Endodermal cell (in vitro differentiated cells): Measurements from ENCODE around the gene CAPZB. TPM values are rescaled to one million over a fixed set of nuclear protein-coding genes. Genes with fewer than 3 reads are reported as not detected.

Experiments used
- DNase-seq: peaks from one replicate; pipeline ENCODE4 v3.0.0-alpha.2; 2017
- H3K27ac ChIP-seq: 2 replicates; pipeline ENCODE4 v1.5.1; 2013; ENCODE audit warnings: mild to moderate bottlenecking, low read depth, low read length, moderate library complexity
- H3K27me3 ChIP-seq: 2 replicates; pipeline ENCODE4 v1.6.1; 2013; ENCODE audit warnings: mild to moderate bottlenecking, low read length, moderate library complexity; ENCODE audit not compliant: insufficient read depth, control insufficient read depth, poor library complexity, severe bottlenecking
- H3K36me3 ChIP-seq: 2 replicates; pipeline ENCODE4 v1.7.0; 2013; ENCODE audit warnings: mild to moderate bottlenecking, low read length, moderate library complexity; ENCODE audit not compliant: control insufficient read depth, insufficient read depth
- H3K4me1 ChIP-seq: one replicate; pipeline ENCODE4 v1.7.0; 2013; ENCODE audit warnings: low read length; ENCODE audit not compliant: control insufficient read depth, insufficient read depth
- H3K4me3 ChIP-seq: 2 replicates; pipeline ENCODE4 v1.5.1; 2013; ENCODE audit warnings: mild to moderate bottlenecking, low read length, moderate library complexity
- H3K9ac ChIP-seq: 2 replicates; pipeline ENCODE4 v1.6.1; 2013; ENCODE audit warnings: mild to moderate bottlenecking, low read length, moderate library complexity; ENCODE audit not compliant: poor library complexity, severe bottlenecking; ENCODE audit errors: extremely low read depth
- H3K9me3 ChIP-seq: 2 replicates; pipeline ENCODE4 v1.6.1; 2013; ENCODE audit warnings: mild to moderate bottlenecking, low read length, moderate library complexity; ENCODE audit not compliant: control insufficient read depth
- H3K27ac Mint-ChIP-seq: 2 replicates; pipeline ENCODE4 v1.8.0; 2020; ENCODE audit warnings: mixed read lengths
- H3K27me3 Mint-ChIP-seq: 2 replicates; pipeline ENCODE4 v1.8.0; 2021; ENCODE audit warnings: mild to moderate bottlenecking, mixed read lengths; ENCODE audit not compliant: insufficient read depth
- H3K36me3 Mint-ChIP-seq: 2 replicates; pipeline ENCODE4 v1.8.0; 2020; ENCODE audit warnings: low read depth, mixed read lengths
- H3K4me1 Mint-ChIP-seq: 2 replicates; pipeline ENCODE4 v1.8.0; 2020; ENCODE audit warnings: mixed read lengths
- H3K4me3 Mint-ChIP-seq: 2 replicates; pipeline ENCODE4 v1.8.0; 2020; ENCODE audit warnings: mild to moderate bottlenecking, moderate library complexity, mixed read lengths
- H3K9me3 Mint-ChIP-seq: 2 replicates; pipeline ENCODE4 v1.8.0; 2020; ENCODE audit warnings: mild to moderate bottlenecking, mixed read lengths
- CTCF ChIP-seq: fragments of 200-600 bp; sonication (generic); conservative IDR thresholded peaks from 2 replicates; pipeline ENCODE4 v1.5.0; 2021; ENCODE audit warnings: antibody characterized with exemption, mild to moderate bottlenecking
- WGBS, 2 experiments: methylation state at CpG; one replicate each; pipeline versions ENCODE4 v1.1.5 to v1.1.7; 2013; ENCODE audit warnings: missing lambda C conversion rate in 2 of 2, mixed read lengths in 1 of 2; ENCODE audit not compliant: insufficient coverage in 1 of 2, insufficient read length in 1 of 2; 5-methylcytosine and 5-hydroxymethylcytosine counted together
- total RNA-seq, 2 donors: library from RNA; stranded (reverse); fragmentation: NEBNext Ultra II Directional in 1 of 2; extraction: Animal tissue kit (Norgen Biotek cat#: 25700) in 1 of 2; gene quantifications; 2 replicates in 1 of 2; 3 replicates in 1 of 2; pipeline ENCODE4 v1.2.1, GENCODE V29; 2021

CAPZB gene
- total RNA-seq, 2 donors from 2014 or later, result 334 to 362 TPM

GRCh38 chr1:19532519-19532918, 47.2 kb upstream of the CAPZB start:
- no peaks in the 10 kb centered on the region for H3K27me3 ChIP-seq
- H3K4me3 ChIP-seq, result no peak overlapping the region
- peaks cover 4% of the 10 kb centered on the region for H3K9me3 ChIP-seq
- no peak overlapping the region for H3K4me3 Mint-ChIP-seq
- H3K27ac ChIP-seq, result no peak overlapping the region
- H3K4me1 Mint-ChIP-seq, result no peaks in the 10 kb centered on the region
- H3K9me3 Mint-ChIP-seq, result peaks cover 21% of the 10 kb centered on the region
- H3K4me1 ChIP-seq, result no peaks in the 10 kb centered on the region
- no peak overlapping the region for H3K27ac Mint-ChIP-seq
- DNase-seq, result no peak
- H3K9ac ChIP-seq, result peak overlapping the region; percentile 20
- TF ChIP-seq CTCF, result no peak
- no peaks in the 10 kb centered on the region for H3K36me3 ChIP-seq
- no peaks in the 10 kb centered on the region for H3K27me3 Mint-ChIP-seq
- WGBS, 2 experiments, result 93 to 100% methylated on average over 3 to 4 of the region's 4 CpGs
- H3K36me3 Mint-ChIP-seq, result no peaks in the 10 kb centered on the region

GRCh38 chr1:19529664-19530063, 44.3 kb upstream of the CAPZB start:
- no peak overlapping the region for H3K27ac ChIP-seq
- no peaks in the 10 kb centered on the region for H3K36me3 ChIP-seq
- Mint-ChIP-seq H3K4me1 (no peaks in the 10 kb centered on the region), H3K36me3 (no peaks in the 10 kb centered on the region), H3K9me3 (peaks cover 4% of the 10 kb centered on the region), H3K27me3 (no peaks in the 10 kb centered on the region), H3K4me3 (no peak overlapping the region), H3K27ac (no peak overlapping the region)
- TF ChIP-seq CTCF, result no peak
- H3K4me1 ChIP-seq, result no peaks in the 10 kb centered on the region
- H3K27me3 ChIP-seq, result no peaks in the 10 kb centered on the region
- no peak overlapping the region for H3K9ac ChIP-seq
- no peak for DNase-seq
- 86 to 94% methylated on average over 5 to 7 of the region's 7 CpGs for WGBS, 2 experiments
- H3K9me3 ChIP-seq, result no peaks in the 10 kb centered on the region
- no peak overlapping the region for H3K4me3 ChIP-seq

- no peak overlapping the region for H3K27ac ChIP-seq
- Mint-ChIP-seq H3K36me3 (no peaks in the 10 kb centered on the region), H3K9me3 (peaks cover 4% of the 10 kb centered on the region), H3K27ac (no peak overlapping the region), H3K27me3 (no peaks in the 10 kb centered on the region), H3K4me3 (no peak overlapping the region), H3K4me1 (no peaks in the 10 kb centered on the region)
- no peak for DNase-seq
- H3K4me3 ChIP-seq, result no peak overlapping the region
- TF ChIP-seq CTCF, result no peak
- H3K36me3 ChIP-seq, result no peaks in the 10 kb centered on the region
- H3K9me3 ChIP-seq, result no peaks in the 10 kb centered on the region
- no peak overlapping the region for H3K9ac ChIP-seq
- WGBS, 2 experiments, result 73% methylated on average over 1 of the region's 2 CpGs; no CpG with 5 or more reads in 1 of the 2 experiments
- H3K27me3 ChIP-seq, result no peaks in the 10 kb centered on the region
- no peaks in the 10 kb centered on the region for H3K4me1 ChIP-seq
These were observed 43.1 kb upstream of the CAPZB start for GRCh38 chr1:19528438-19528837.
